Activated T-cell treated with anti-CD3 and anti-CD28 coated beads, Interleukin-2, amount 50 U/mL, for 24 hours (primary cell): Measurements from ENCODE around the gene RACGAP1.

ENCODE experiments used
- DNase-seq: peaks from one replicate; pipeline ENCODE4 v3.0.0-alpha.2; 2020
- H3K27ac Mint-ChIP-seq: 2 replicates; pipeline ENCODE4 v1.8.0; 2020; ENCODE audit warnings: mild to moderate bottlenecking, mixed read lengths
- H3K27me3 Mint-ChIP-seq: 2 replicates; pipeline ENCODE4 v1.8.0; 2020; ENCODE audit warnings: mixed read lengths
- H3K36me3 Mint-ChIP-seq: 2 replicates; pipeline ENCODE4 v1.8.0; 2020; ENCODE audit warnings: low read depth, mixed read lengths
- H3K4me1 Mint-ChIP-seq: 2 replicates; pipeline ENCODE4 v1.8.0; 2020; ENCODE audit warnings: low read depth, mixed read lengths
- H3K4me3 Mint-ChIP-seq: 2 replicates; pipeline ENCODE4 v1.8.0; 2020; ENCODE audit warnings: mild to moderate bottlenecking, moderate library complexity, mixed read lengths
- H3K9me3 Mint-ChIP-seq: 2 replicates; pipeline ENCODE4 v1.8.0; 2020; ENCODE audit warnings: mixed read lengths

RACGAP1 gene

GRCh38 chr12:49979016-49979586, 46.2 kb downstream of the RACGAP1 start:
- H3K36me3 Mint-ChIP-seq, result no peaks in the 10 kb centered on the region
- DNase-seq, result no peak
- no peaks in the 10 kb centered on the region for H3K27me3 Mint-ChIP-seq
- H3K4me3 Mint-ChIP-seq, result no peak overlapping the region
- H3K4me1 Mint-ChIP-seq, result no peaks in the 10 kb centered on the region
- H3K27ac Mint-ChIP-seq, result no peak overlapping the region
- H3K9me3 Mint-ChIP-seq, result no peaks in the 10 kb centered on the region

- DNase-seq, result no peak
- Mint-ChIP-seq H3K36me3 (no peaks in the 10 kb centered on the region), H3K4me1 (no peaks in the 10 kb centered on the region), H3K4me3 (no peak overlapping the region), H3K9me3 (no peaks in the 10 kb centered on the region), H3K27me3 (no peaks in the 10 kb centered on the region), H3K27ac (no peak overlapping the region)
Measured at GRCh38 chr12:49978125-49978524, 47.2 kb downstream of the RACGAP1 start.

- Mint-ChIP-seq H3K27ac (no peak overlapping the region), H3K9me3 (no peaks in the 10 kb centered on the region), H3K36me3 (no peaks in the 10 kb centered on the region), H3K4me3 (no peak overlapping the region), H3K4me1 (no peaks in the 10 kb centered on the region), H3K27me3 (no peaks in the 10 kb centered on the region)
- DNase-seq, result no peak
Measured at GRCh38 chr12:49976557-49976956, 48.7 kb downstream of the RACGAP1 start.

- Mint-ChIP-seq H3K4me3 (no peak overlapping the region), H3K36me3 (no peaks in the 10 kb centered on the region), H3K27ac (no peak overlapping the region), H3K4me1 (no peaks in the 10 kb centered on the region), H3K9me3 (no peaks in the 10 kb centered on the region), H3K27me3 (no peaks in the 10 kb centered on the region)
- DNase-seq, result no peak
Measured at GRCh38 chr12:49975318-49975761, 50.0 kb downstream of the RACGAP1 start.

DNA sequence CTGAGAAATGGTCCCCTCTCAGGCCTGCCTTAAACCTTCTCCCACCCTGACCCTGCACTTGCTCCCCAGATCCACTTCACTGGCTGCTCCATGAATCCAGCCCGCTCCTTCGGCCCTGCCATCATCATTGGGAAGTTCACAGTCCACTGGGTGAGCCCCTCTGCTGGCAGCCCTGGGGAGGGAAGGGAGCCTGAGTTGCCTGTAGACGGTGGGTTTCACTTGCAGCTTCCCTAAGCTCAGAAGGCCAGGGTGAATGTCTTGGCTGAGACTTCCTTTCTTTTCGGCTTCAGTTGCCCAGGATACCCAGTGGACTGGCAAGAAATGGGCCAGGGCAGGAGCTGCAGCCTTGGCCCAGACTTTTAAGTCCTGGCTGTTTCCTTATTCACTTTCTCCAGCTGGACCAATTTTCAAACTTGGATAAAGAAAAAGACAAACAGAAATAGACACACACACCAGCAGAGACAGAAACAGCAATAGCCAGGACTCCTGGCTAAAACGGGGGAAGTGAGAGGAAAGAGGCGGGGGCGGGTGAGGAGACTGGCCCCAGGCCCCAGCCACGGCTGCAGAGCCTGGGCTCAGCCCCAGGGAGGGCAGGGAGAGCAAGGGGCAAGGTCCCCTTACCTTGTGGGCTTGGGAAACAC, 50.5 kb downstream of the RACGAP1 start:
- no peak overlapping the region for H3K27ac Mint-ChIP-seq
- no peaks in the 10 kb centered on the region for H3K9me3 Mint-ChIP-seq
- H3K27me3 Mint-ChIP-seq, result no peaks in the 10 kb centered on the region
- H3K4me1 Mint-ChIP-seq, result no peaks in the 10 kb centered on the region
- no peak for DNase-seq
- no peak overlapping the region for H3K4me3 Mint-ChIP-seq
- H3K36me3 Mint-ChIP-seq, result no peaks in the 10 kb centered on the region

DNA sequence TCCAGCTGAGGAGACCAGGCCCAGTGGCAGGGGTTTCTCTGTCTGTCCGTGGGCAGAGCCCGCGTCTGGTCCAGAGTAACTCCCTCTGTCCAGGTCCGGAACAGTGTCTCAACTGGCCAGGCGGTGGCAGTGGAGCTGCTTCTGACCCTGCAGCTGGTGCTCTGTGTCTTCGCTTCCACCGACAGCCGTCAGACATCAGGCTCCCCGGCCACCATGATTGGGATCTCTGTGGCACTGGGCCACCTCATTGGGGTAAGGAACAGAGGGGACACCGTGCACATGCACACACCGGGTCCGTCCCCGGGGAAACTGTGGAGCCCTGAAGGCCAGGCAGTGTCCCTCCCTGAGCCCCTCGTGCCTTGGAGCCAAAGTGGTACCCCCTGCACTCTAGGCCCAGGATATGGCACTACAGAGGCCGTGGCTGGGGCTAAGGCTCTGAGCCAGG, 51.0 kb downstream of the RACGAP1 start:
- H3K36me3 Mint-ChIP-seq, result no peaks in the 10 kb centered on the region
- no peaks in the 10 kb centered on the region for H3K4me1 Mint-ChIP-seq
- no peak for DNase-seq
- H3K27ac Mint-ChIP-seq, result no peak overlapping the region
- H3K4me3 Mint-ChIP-seq, result no peak overlapping the region
- H3K9me3 Mint-ChIP-seq, result no peaks in the 10 kb centered on the region
- no peaks in the 10 kb centered on the region for H3K27me3 Mint-ChIP-seq

GRCh38 chr12:49973361-49973830, 51.9 kb downstream of the RACGAP1 start:
- no peaks in the 10 kb centered on the region for H3K4me1 Mint-ChIP-seq
- H3K27ac Mint-ChIP-seq, result no peak overlapping the region
- H3K27me3 Mint-ChIP-seq, result no peaks in the 10 kb centered on the region
- H3K36me3 Mint-ChIP-seq, result no peaks in the 10 kb centered on the region
- no peak overlapping the region for H3K4me3 Mint-ChIP-seq
- DNase-seq, result no peak
- no peaks in the 10 kb centered on the region for H3K9me3 Mint-ChIP-seq

DNA sequence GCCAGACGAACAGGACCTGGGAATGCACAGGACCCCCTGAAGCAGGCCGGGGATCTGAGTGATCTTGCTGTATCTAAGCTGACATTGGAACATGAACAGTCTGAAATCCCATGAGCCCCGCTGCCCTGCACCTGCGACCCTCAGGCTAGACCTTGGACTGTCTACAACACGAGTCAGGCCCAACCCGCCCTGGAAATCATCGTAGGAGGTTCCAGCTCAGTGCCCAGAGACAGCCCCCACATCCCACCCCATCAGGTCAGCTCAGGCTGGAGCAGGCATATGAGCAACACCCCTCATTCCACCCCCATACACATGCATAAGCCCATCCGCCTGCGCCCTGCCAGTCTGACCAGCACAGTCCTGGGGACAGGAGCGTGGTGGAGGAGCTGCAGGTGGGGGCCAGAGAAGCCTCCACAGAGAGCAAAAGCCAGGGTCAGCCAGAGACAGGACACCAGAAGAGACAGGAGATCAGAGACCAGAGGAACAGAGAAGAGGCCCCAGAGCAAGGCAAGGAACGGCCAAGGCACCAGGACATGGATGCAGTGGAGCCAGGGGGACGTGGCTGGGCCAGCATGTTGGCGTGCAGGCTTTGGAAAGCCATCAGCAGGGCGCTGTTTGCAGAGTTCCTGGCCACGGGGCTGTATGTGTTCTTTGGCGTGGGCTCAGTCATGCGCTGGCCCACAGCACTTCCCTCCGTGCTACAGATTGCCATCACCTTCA, 52.5 kb downstream of the RACGAP1 start, which contains the start of gene AQP6:
Gene AQP6, plus strand, starts transcription at position 307 of the 720 bp plus-strand sequence. Its CDS starts 227 bp downstream, at position 534.
- DNase-seq, result no peak
- no peaks in the 10 kb centered on the region for H3K36me3 Mint-ChIP-seq
- H3K4me3 Mint-ChIP-seq, result no peak within 1 kb of the TSS
- H3K9me3 Mint-ChIP-seq, result no peaks in the 10 kb centered on the region
- no peak within 1 kb of the TSS for H3K27ac Mint-ChIP-seq
- no peaks in the 10 kb centered on the region for H3K27me3 Mint-ChIP-seq
- no peaks in the 10 kb centered on the region for H3K4me1 Mint-ChIP-seq

- no peak for DNase-seq
- Mint-ChIP-seq H3K27me3 (no peaks in the 10 kb centered on the region), H3K36me3 (no peaks in the 10 kb centered on the region), H3K27ac (no peak overlapping the region), H3K4me3 (no peak overlapping the region), H3K9me3 (no peaks in the 10 kb centered on the region), H3K4me1 (peaks cover 2% of the 10 kb centered on the region)
Measured at GRCh38 chr12:49972129-49972528, 53.2 kb downstream of the RACGAP1 start.

GRCh38 chr12:49971141-49971540, 54.2 kb downstream of the RACGAP1 start:
- Mint-ChIP-seq H3K27ac (no peak overlapping the region), H3K4me1 (peaks cover 4% of the 10 kb centered on the region), H3K4me3 (no peak overlapping the region), H3K27me3 (peaks cover 6% of the 10 kb centered on the region), H3K36me3 (no peaks in the 10 kb centered on the region), H3K9me3 (no peaks in the 10 kb centered on the region)
- DNase-seq, result peak; percentile 17

- Mint-ChIP-seq H3K27ac (no peak overlapping the region), H3K9me3 (no peaks in the 10 kb centered on the region), H3K4me3 (no peak overlapping the region), H3K36me3 (no peaks in the 10 kb centered on the region), H3K4me1 (peaks cover 4% of the 10 kb centered on the region), H3K27me3 (peaks cover 10% of the 10 kb centered on the region)
- no peak for DNase-seq
Measured at GRCh38 chr12:49970658-49971057, 54.6 kb downstream of the RACGAP1 start.

DNA sequence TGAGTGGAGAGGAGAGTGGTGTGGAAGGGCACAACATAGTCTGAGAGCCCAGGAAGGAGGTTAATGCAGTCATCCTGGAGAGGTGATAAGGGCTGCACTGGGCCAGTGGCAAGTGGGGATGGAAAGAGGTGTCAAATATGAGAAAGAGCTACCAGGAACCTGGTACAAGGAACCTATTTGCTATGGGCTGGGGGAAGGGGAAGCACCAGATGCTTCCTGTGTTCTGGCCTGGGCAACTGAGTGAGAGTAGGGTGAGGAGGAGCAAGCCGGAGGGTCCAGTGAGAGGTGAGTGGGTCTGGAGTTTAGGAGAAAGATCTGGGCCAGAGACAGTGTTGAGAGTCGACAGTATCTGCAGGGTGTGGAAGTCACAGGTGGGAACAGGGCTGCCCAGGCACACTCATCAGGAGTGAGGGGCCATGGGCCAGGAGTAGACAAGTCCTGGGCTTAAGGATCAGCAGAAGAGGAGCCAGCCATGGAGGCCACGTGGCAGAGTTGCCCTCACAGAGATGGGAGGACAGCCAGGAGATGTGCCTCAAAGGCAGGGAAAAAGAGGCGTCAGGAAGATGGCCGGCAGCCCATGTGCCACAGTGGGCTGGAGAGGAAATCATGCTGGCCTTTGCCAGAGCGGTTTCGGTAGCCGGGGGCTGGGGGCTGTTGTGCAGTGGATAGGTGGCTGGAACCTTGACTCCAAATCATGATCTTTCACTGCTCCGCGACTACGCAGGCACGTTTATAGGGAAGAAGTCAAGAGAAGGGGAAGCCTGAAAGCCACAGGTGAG, 55.5 kb downstream of the RACGAP1 start:
- no peaks in the 10 kb centered on the region for H3K9me3 Mint-ChIP-seq
- H3K27ac Mint-ChIP-seq, result no peak overlapping the region
- H3K27me3 Mint-ChIP-seq, result peaks cover 12% of the 10 kb centered on the region
- H3K4me1 Mint-ChIP-seq, result peaks cover 4% of the 10 kb centered on the region
- no peak overlapping the region for H3K4me3 Mint-ChIP-seq
- no peaks in the 10 kb centered on the region for H3K36me3 Mint-ChIP-seq
- peak; percentile 14 for DNase-seq

- H3K27me3 Mint-ChIP-seq, result peaks cover 20% of the 10 kb centered on the region
- H3K36me3 Mint-ChIP-seq, result no peaks in the 10 kb centered on the region
Measured at GRCh38 chr12:49969027-49969426, 56.3 kb downstream of the RACGAP1 start.

DNA sequence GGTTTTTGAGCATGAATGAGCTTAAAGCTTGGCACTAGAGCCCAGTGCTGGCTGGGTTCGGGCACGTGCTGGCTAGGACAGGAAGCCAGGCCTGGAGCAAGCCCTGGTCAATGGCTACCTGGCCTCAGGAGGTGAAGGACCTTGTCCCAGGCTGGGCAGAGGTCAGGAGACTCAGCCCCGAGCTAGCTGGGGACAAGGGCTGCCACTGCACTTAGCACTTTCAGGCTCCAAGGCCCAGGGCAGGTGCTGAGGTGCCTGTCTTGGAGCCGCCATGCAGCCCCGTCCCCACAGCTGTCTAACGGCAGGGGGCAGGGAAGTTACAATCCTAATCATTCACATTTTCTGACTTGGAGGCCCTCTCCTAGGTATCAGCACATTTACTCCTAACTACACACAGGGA, 56.8 kb downstream of the RACGAP1 start:
- H3K9me3 Mint-ChIP-seq, result no peaks in the 10 kb centered on the region
- peaks cover 26% of the 10 kb centered on the region for H3K27me3 Mint-ChIP-seq
- H3K4me1 Mint-ChIP-seq, result peaks cover 4% of the 10 kb centered on the region
- H3K4me3 Mint-ChIP-seq, result no peak overlapping the region
- H3K36me3 Mint-ChIP-seq, result no peaks in the 10 kb centered on the region
- DNase-seq, result no peak
- no peak overlapping the region for H3K27ac Mint-ChIP-seq

More at GRCh38 chr12:49969027-49969426, 56.3 kb downstream of the RACGAP1 start:
- H3K27ac Mint-ChIP-seq, result no peak overlapping the region
- H3K4me3 Mint-ChIP-seq, result no peak overlapping the region
- no peak for DNase-seq
- no peaks in the 10 kb centered on the region for H3K9me3 Mint-ChIP-seq
- peaks cover 4% of the 10 kb centered on the region for H3K4me1 Mint-ChIP-seq
